ENCODE data around the gene P4HA2.

GRCh38 chr5:132202711-132203463 lies 24.8 kb downstream of the P4HA2 start:
- TF ChIP-seq, protein P1, sequence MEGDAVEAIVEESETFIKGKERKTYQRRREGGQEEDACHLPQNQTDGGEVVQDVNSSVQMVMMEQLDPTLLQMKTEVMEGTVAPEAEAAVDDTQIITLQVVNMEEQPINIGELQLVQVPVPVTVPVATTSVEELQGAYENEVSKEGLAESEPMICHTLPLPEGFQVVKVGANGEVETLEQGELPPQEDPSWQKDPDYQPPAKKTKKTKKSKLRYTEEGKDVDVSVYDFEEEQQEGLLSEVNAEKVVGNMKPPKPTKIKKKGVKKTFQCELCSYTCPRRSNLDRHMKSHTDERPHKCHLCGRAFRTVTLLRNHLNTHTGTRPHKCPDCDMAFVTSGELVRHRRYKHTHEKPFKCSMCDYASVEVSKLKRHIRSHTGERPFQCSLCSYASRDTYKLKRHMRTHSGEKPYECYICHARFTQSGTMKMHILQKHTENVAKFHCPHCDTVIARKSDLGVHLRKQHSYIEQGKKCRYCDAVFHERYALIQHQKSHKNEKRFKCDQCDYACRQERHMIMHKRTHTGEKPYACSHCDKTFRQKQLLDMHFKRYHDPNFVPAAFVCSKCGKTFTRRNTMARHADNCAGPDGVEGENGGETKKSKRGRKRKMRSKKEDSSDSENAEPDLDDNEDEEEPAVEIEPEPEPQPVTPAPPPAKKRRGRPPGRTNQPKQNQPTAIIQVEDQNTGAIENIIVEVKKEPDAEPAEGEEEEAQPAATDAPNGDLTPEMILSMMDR (conservative IDR thresholded peaks at IDR 0.05 in 1 of 2, IDR thresholded peaks at IDR 0.05 in 1 of 2; ENCODE audit: low read depth in 1 of 2, low read length in 2 of 2), result no peak
- no peak for TF ChIP-seq EZH2 (IDR thresholded peaks at IDR 0.05; ENCODE audit: low read length, missing control alignments)

All from fibroblast of lung (primary cell).